ENCODE measurements around the gene BACH2. TPM values are rescaled to one million over a fixed set of nuclear protein-coding genes. Genes with fewer than 3 reads are reported as not detected.

BACH2 gene
- total and polyA plus RNA-seq, 10 of the 15 experiments (the other 5 are each of a cell fraction or from before 2014, with no cell fraction given), result 0.03 to 0.28 (median 0.04) TPM; not detected in 3

GRCh38 chr6:90123831-90124230 lies 172.8 kb downstream of the BACH2 start:
- no peak for ATAC-seq
- Histone ChIP-seq H3K4me2 (ENCODE audit: control insufficient read depth, insufficient read depth) (no peak overlapping the region), H3K4me1 (ENCODE audit: control insufficient read depth, insufficient read depth, low read length) (no peaks in the 10 kb centered on the region; the same call in 1 of the 2 replicates), H3K27ac (ENCODE audit: control insufficient read depth, insufficient read depth) (no peak overlapping the region), H3K36me3 (ENCODE audit: control insufficient read depth in 2 of 2, insufficient read depth in 2 of 2, low read length in 1 of 2) (no peaks in the 10 kb centered on the region), H3K79me2 (ENCODE audit: control insufficient read depth, insufficient read depth, low read length) (no peaks in the 10 kb centered on the region), H2AFZ (ENCODE audit: control insufficient read depth, low read depth, low read length) (no peak overlapping the region), H3K4me3 (no peak overlapping the region), H4K20me1 (ENCODE audit: control insufficient read depth, insufficient read depth) (no peaks in the 10 kb centered on the region), H3K27me3 (replicated peaks in 1 of 2; ENCODE audit: control insufficient read depth in 2 of 2, insufficient read depth in 2 of 2, low read length in 1 of 2) (peaks cover 0 to 4% of the 10 kb centered on the region in 2 experiments; a peak in 3 of 4 replicates), H3K9ac (ENCODE audit: control insufficient read depth, insufficient read depth, low read length) (no peak overlapping the region), H3K9me3 (replicated peaks; ENCODE audit: control insufficient read depth, insufficient read depth, low read length) (no peaks in the 10 kb centered on the region)
- WGBS (ENCODE audit: insufficient coverage, insufficient replicate concordance, low lambda C conversion rate, missing lambda C conversion rate), result 34% methylated on average over 7 of the region's 7 CpGs
- BruUV-seq (replicated peaks), result no TSS peak
- intact Hi-C loops (cut with micrococcal nuclease; ENCODE audit: unreplicated experiment), result no loop called here
- ChIA-PET POLR2A (no interaction called here), CTCF (interaction anchor here (0.9 kb wide), 1 partner anchor 75 kb away, joined by 3 read pairs; no protein-coding TSS in a partner anchor), SMC1A (ENCODE audit: uncharacterized antibody, unreplicated experiment) (no interaction called here), RAD21 (ENCODE audit: unreplicated experiment) (no interaction called here)
- TF ChIP-seq SIN3A (IDR thresholded peaks at IDR 0.05; ENCODE audit: low read depth, low read length), result no peak
- no peak for TF ChIP-seq SREBF2 (IDR thresholded peaks at IDR 0.05; ENCODE audit: low read length)
- TF ChIP-seq IKZF2 (IDR thresholded peaks at IDR 0.05), result no peak
- TF ChIP-seq, protein P1, sequence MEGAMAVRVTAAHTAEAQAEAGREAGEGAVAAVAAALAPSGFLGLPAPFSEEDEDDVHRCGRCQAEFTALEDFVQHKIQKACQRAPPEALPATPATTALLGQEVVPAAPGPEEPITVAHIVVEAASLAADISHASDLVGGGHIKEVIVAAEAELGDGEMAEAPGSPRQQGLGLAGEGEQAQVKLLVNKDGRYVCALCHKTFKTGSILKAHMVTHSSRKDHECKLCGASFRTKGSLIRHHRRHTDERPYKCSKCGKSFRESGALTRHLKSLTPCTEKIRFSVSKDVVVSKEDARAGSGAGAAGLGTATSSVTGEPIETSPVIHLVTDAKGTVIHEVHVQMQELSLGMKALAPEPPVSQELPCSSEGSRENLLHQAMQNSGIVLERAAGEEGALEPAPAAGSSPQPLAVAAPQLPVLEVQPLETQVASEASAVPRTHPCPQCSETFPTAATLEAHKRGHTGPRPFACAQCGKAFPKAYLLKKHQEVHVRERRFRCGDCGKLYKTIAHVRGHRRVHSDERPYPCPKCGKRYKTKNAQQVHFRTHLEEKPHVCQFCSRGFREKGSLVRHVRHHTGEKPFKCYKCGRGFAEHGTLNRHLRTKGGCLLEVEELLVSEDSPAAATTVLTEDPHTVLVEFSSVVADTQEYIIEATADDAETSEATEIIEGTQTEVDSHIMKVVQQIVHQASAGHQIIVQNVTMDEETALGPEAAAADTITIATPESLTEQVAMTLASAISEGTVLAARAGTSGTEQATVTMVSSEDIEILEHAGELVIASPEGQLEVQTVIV (IDR thresholded peaks at IDR 0.05; ENCODE audit: borderline replicate concordance, partially characterized antibody), result no peak
- no peak for TF ChIP-seq RELA (IDR thresholded peaks at IDR 0.05; ENCODE audit: borderline replicate concordance, partially characterized antibody)
- TF ChIP-seq, protein P2, sequence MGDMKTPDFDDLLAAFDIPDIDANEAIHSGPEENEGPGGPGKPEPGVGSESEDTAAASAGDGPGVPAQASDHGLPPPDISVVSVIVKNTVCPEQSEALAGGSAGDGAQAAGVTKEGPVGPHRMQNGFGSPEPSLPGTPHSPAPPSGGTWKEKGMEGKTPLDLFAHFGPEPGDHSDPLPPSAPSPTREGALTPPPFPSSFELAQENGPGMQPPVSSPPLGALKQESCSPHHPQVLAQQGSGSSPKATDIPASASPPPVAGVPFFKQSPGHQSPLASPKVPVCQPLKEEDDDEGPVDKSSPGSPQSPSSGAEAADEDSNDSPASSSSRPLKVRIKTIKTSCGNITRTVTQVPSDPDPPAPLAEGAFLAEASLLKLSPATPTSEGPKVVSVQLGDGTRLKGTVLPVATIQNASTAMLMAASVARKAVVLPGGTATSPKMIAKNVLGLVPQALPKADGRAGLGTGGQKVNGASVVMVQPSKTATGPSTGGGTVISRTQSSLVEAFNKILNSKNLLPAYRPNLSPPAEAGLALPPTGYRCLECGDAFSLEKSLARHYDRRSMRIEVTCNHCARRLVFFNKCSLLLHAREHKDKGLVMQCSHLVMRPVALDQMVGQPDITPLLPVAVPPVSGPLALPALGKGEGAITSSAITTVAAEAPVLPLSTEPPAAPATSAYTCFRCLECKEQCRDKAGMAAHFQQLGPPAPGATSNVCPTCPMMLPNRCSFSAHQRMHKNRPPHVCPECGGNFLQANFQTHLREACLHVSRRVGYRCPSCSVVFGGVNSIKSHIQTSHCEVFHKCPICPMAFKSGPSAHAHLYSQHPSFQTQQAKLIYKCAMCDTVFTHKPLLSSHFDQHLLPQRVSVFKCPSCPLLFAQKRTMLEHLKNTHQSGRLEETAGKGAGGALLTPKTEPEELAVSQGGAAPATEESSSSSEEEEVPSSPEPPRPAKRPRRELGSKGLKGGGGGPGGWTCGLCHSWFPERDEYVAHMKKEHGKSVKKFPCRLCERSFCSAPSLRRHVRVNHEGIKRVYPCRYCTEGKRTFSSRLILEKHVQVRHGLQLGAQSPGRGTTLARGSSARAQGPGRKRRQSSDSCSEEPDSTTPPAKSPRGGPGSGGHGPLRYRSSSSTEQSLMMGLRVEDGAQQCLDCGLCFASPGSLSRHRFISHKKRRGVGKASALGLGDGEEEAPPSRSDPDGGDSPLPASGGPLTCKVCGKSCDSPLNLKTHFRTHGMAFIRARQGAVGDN (IDR thresholded peaks at IDR 0.05), result no peak
- TF ChIP-seq, protein P3, sequence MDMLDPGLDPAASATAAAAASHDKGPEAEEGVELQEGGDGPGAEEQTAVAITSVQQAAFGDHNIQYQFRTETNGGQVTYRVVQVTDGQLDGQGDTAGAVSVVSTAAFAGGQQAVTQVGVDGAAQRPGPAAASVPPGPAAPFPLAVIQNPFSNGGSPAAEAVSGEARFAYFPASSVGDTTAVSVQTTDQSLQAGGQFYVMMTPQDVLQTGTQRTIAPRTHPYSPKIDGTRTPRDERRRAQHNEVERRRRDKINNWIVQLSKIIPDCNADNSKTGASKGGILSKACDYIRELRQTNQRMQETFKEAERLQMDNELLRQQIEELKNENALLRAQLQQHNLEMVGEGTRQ (IDR thresholded peaks at IDR 0.05; ENCODE audit: borderline replicate concordance, low read depth, low read length), result no peak
- no peak for TF ChIP-seq SMARCA5 (IDR thresholded peaks at IDR 0.05)
- TF ChIP-seq GABPA (IDR thresholded peaks at IDR 0.05; ENCODE audit: low read depth), result no peak
- no peak for TF ChIP-seq FOXM1 (IDR thresholded peaks at IDR 0.05; ENCODE audit: low read depth, low read length)
- no peak for TF ChIP-seq SREBF1 (IDR thresholded peaks at IDR 0.05; ENCODE audit: low read length)
- TF ChIP-seq PAX8 (IDR thresholded peaks at IDR 0.05), result no peak
- TF ChIP-seq DPF2 (IDR thresholded peaks at IDR 0.05), result no peak
- TF ChIP-seq ATF3 (IDR thresholded peaks at IDR 0.05; ENCODE audit: borderline replicate concordance, extremely low read depth, low read depth, low read length), result no peak
- TF ChIP-seq ZNF622 (IDR thresholded peaks at IDR 0.05), result no peak
- in situ Hi-C loops (cut with MboI), result no loop called here
- no peak for DNase-seq (ENCODE audit: low read depth, low spot score)
- FAIRE-seq, result no peak
